Left renal pelvis (tissue), 4 donors: ENCODE measurements around the gene LETM1. TPM values are rescaled to one million over a fixed set of nuclear protein-coding genes. Genes with fewer than 3 reads are reported as not detected.

Experiments used
- DNase-seq, 4 donors: peaks; one replicate each; pipeline ENCODE4 v3.0.0-alpha.2; 2013; ENCODE audit warnings: low read depth in 4 of 4, low spot score in 3 of 4
- polyA plus RNA-seq, 4 donors: library from polyadenylated mRNA; unstranded; fragments of 120-200 nt; gene quantifications; one replicate each; pipeline ENCODE4 v1.2.1, GENCODE V29; 2013; ENCODE audit not compliant: insufficient read length in 4 of 4

Gene LETM1
- polyA plus RNA-seq, 4 donors = 14.8 to 30.4 (median 21.2) TPM

GRCh38 chr4:1766106-1767060 lies 89.6 kb downstream of the LETM1 start:
- DNase-seq = no peak

GRCh38 chr4:1765409-1766072 lies 90.4 kb downstream of the LETM1 start:
- no peak for DNase-seq

GRCh38 chr4:1764670-1765069 lies 91.3 kb downstream of the LETM1 start:
- DNase-seq = no peak

- DNase-seq = no peak
Observed at GRCh38 chr4:1763550-1764080, 92.3 kb downstream of the LETM1 start.

- DNase-seq = no peak
Observed at GRCh38 chr4:1763070-1763549, 92.8 kb downstream of the LETM1 start.

- DNase-seq = no peak
Observed at GRCh38 chr4:1762264-1763010, 93.5 kb downstream of the LETM1 start.

Other genes with a start within 250 kb of the LETM1 start
- 1 to 10 TPM in 3 of 4 donors, under 1 TPM in 1; 0.85 to 2.6 (median 1.5) TPM for gene FAM53A, start 171.8 kb downstream of the LETM1 start, polyA plus RNA-seq
- gene SLBP, start 143.8 kb downstream of the LETM1 start, polyA plus RNA-seq = 100 to 1,000 TPM in 1 of 4 donors, 10 to 100 TPM in 3; 60.9 to 106 (median 87.9) TPM
- 10 to 100 TPM; 34.4 to 52.6 (median 37.3) TPM for gene TMEM129, start 134.8 kb downstream of the LETM1 start, polyA plus RNA-seq
- gene TACC3, start 134.6 kb downstream of the LETM1 start, polyA plus RNA-seq = 10 to 100 TPM; 39.7 to 52.7 (median 41.8) TPM
- 100 to 1,000 TPM in 1 of 4 donors, 10 to 100 TPM in 2, 1 to 10 TPM in 1; 2.7 to 136 (median 75.1) TPM for gene FGFR3, start 62.9 kb downstream of the LETM1 start, polyA plus RNA-seq
- 10 to 100 TPM; 73.6 to 85.8 (median 81.7) TPM for gene NSD2, start 15.2 kb upstream of the LETM1 start, polyA plus RNA-seq
- gene NELFA, start 152.8 kb upstream of the LETM1 start, polyA plus RNA-seq = 10 to 100 TPM; 28.9 to 47.1 (median 31.1) TPM
- gene NAT8L, start 203.2 kb upstream of the LETM1 start, polyA plus RNA-seq = 1 to 10 TPM; 1.6 to 7.2 (median 5.3) TPM